Stimulated activated CD4-positive, alpha-beta T cell treated with anti-CD3 and anti-CD28 coated beads, TNF-alpha, amount 100 ng/mL, for 48 hours (primary cell): ENCODE data around the gene UNK.

Source experiments
- DNase-seq, 3 donors: peaks; one replicate each; pipeline ENCODE4 v3.0.0-alpha.2; 2020; ENCODE audit warnings: low read depth in 3 of 3

UNK gene

DNA sequence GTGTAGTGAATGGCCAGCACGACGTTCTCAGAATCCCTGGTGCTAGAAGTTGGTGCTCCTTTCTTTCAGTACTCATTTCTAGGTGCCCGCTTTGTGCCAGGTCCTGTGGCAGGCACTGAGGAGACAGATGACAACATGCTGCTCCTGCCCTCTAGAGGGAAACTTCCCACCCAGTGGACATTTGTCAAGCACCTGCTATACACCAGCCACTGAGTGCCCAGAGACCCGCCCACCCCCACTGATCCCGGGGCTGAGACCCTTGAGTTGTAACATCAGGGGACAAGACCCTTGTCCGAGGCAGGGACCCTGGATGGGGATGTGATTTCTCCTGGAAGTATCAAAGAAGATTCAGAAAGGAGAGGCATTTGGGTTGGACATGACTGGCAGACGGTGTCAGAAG, 34.5 kb downstream of the UNK start:
- no peak for DNase-seq

DNA sequence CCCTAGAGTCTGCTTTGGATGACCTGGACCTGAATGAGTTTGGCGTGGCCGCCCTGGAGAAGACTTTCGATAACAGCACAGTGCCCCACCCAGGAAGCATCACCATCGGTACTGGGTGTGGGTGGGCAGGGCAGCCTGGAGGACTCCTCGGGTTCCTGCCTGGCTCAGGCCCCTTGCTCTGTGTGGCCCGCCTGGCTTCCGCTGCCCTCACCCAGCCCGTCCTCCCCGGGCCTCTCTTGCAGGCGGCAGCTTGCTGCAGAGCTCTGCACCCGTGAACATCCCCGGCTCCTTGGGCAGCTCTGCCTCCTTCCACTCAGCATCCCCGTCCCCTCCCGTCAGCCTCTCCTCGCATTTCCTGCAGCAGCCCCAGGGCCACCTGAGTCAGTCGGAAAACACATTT, 35.1 kb downstream of the UNK start:
- DNase-seq = no peak

DNA sequence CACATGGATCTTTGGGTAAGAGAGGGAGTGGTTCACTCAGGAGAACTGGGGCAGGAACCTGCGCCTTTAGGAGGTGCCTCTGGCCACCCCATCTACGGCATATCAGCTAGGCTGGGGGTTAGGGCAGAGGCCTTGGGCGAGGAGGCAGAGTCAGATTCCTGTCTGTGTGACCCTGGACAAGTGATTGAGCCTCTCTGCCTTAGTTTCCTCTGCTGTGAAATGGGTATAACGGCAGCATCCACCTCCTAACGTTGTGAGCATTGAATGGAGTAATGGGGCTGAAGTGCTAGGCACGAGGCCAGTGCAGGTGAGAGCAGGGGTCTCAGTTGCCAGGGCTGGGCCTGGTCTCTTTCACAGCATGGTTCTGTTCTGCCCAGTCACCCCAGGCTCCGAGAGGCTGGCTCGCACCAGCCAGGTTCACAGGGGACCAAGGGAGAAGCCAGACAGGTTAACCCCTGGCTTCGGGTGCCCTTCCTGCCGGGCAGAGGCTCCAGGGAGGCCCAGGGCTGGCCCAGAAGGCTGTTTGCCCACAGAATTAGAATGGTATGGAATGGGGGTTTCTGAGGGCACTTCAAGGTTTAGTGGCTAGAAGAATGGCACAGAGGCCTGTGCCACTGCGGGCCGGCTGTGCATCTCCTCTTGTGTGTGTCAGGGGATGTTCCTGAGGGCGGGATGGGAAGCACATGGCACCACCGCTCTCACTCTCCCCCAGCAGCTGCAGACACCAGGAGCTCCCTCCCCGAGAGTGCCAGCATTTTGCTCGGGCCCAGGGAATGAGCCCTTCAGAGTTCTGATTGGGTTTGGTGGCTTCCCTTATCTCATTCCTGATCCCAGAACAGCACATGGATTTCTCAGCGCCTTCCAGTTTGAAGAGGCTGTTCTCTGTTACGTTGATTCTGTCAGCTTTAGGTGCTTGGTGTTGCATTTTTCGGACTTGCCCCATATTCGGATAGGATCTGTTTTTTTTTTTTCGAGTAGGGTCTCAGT, 35.8 kb downstream of the UNK start:
- DNase-seq = no peak

DNA sequence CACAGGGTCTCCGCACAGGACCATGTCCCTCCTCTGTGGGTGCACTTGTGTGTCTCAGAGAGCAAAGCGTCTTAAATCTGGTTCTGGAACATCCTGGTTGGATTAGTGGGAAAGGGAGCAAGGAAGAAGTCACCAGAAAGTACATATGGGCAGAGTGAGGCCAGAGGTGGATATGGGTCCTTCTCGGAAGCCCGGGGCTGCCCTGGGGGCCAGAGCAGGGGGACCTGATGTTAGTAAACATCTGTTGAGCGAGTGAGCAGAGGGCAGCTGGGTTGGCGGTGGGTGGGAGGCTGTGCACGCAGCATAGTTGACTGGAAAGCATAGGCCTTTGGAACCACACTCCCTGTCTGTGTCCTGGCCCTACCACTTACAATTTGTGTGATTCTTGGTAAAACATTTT, 36.9 kb downstream of the UNK start:
- DNase-seq = no peak

DNA sequence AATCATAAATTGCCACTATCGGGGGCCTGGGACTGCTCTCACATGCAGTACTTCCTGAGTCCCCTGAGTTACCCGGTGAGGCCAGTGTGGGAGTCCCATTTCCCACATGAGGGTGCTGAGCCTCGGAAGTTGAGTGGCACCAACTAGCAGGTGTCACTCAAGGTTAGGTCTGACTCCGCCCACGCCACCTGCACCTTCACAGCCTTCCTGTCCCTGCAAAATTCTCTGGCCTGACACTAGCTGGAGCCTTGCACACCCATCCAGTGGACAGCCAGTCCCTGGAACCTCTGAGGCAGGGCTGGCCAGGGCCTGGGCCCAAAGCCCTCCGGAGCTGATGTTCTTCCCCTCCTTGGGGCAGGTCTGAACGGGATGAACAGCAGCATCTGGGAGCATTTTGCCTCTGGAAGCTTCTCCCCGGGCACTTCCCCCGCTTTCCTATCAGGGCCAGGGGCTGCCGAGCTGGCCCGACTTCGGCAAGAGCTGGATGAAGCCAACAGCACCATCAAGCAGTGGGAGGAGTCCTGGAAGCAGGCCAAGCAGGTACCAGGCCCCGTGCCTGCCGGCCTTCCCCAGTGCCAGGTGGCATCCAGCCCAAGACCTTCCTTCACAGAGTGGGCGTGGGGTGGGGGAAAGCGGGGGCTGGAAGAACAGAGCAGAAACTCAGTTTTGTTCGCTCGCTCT, 37.7 kb downstream of the UNK start:
- DNase-seq = no peak

DNA sequence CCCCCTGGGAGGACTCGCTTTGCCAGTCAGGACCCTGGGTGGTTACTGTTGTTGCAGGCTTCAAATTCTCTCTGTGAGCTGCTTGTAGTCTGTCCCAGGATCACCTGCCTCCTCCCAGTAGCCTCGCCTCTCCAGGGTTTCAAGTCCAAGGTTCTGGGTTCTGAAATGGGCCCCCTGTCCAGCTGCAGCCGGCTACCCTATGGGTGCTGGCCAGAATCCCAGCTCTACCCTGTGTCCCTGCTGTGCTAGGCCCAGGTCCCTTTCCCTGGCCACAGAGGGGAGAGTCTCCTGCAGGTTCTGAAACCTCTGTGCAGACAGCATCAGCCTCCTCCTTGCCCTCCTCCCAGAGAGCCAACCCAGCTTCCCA, 38.2 kb downstream of the UNK start:
- no peak for DNase-seq

DNA sequence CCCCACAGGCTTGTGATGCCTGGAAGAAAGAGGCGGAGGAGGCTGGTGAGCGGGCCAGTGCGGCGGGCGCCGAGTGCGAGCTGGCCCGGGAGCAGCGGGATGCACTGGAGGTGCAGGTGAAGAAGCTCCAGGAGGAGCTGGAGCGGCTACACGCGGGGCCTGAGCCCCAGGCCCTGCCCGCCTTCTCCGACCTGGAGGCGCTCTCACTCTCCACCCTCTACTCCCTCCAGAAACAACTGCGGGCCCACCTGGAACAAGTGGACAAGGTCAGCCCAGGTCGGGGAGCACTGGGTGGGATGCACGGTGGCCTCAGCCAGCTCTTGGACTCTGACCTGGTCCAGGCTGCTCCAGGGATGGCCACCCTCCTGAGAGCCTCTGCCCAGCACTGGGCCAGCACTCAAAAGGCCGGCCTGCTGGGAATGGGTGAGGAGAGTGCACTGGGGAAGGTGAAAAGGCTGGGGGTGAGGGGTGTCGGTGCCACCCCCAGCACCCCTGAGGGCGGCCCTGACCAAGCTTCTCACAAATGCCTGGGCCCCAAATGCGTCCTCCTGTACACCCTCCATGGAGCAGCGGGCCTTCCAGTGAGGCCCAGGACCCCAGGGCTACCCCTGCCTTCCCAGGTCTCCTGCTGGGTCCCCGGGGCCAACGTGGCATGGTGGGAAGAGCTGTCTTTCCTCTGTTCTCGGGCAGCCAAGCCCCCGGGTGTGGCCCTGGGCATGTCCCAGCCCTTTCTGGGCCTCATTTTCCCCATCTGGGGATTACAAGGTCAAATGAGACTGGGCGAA, 38.8 kb downstream of the UNK start:
- DNase-seq = no peak

DNA sequence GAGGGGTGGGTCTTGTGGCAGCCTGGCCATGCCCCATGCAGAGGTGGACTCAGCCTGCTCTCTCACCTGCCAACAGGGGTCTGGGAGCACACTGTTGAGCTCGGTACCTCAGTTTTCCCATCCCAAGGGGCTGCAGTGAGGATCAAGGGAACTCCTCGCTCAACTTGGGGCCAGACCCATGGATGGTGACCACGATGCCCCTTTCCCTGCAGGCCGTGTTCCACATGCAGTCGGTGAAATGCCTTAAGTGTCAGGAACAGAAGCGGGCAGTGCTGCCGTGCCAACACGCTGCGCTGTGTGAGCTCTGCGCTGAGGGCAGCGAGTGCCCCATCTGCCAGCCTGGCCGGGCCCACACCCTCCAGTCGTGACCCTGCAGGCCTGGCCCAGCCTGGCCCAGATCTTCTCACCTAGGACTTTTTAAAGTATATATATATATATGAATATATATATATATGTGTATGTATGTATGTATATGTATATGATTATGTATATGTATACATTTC, 39.5 kb downstream of the UNK start:
- DNase-seq = no peak

DNA sequence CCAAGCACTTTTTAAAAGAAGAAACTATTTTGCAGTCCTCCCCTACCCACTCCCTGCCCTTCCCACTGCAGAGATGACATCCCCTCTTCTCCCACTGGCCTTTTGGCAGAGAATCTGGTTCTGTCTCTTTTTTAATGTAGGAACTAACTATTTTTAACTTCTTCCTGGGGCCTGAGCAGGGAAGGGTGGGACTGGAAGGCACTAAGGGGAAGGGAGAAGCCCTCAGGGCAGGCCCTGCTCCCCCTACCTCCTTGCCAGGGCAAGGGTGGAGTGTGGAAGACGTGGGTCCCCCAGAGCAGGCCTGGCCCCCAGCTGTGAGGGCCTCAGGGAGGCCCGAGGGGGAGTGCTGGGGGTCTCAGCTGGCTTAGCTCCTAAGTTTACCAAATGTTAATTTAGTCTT, 40.1 kb downstream of the UNK start:
- DNase-seq = no peak

DNA sequence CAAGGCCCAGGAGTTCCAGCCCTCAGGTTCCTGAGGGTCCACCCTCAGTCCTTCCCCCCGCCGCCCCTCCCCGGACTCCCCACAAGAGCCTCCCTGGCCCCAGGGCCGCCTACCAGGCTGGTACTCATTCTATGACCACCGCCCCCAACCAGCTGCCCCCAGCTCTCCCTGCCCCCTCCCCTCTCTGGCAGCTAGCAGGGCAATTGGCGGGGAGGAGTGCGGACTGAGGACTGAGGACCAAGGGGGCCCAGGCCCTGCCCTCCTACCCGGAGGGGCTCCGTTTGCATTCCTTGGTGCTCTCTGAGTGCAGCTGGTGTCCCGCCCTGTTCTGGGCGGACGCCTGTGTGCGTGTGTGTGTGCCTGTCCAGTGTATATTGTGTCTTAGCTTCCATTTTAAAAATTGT, 40.5 kb downstream of the UNK start:
- no peak for DNase-seq

DNA sequence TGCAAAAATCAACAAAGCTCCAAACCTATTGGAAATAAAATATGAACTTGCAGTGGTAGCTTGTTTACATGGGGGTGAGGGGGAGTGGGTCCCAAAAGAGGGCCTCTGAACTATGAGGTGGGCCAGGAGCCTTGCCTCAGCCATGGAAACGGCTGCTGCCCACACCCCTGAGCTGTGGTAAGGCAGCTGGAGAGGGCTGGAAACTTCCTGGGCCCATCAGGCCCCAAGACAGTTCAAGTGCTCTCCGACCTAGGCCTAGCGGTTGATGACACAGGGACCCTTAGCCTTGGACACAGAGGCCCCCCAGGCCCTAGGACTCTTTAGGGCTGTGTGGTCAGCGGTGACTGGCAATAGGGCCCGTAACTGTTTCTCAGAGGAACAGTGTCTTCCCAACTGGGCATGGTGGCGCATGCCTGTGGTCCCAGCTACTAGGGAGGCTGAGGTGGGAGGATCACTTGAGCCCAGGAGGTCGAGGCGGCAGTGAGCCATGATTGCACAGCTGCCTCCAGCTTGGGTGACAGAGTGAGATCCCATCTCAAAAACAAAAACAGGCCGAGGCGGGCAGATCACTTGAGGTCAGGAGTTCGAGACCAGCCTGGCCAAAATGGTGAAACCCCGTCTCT, 41.3 kb downstream of the UNK start:
- no peak for DNase-seq

DNA sequence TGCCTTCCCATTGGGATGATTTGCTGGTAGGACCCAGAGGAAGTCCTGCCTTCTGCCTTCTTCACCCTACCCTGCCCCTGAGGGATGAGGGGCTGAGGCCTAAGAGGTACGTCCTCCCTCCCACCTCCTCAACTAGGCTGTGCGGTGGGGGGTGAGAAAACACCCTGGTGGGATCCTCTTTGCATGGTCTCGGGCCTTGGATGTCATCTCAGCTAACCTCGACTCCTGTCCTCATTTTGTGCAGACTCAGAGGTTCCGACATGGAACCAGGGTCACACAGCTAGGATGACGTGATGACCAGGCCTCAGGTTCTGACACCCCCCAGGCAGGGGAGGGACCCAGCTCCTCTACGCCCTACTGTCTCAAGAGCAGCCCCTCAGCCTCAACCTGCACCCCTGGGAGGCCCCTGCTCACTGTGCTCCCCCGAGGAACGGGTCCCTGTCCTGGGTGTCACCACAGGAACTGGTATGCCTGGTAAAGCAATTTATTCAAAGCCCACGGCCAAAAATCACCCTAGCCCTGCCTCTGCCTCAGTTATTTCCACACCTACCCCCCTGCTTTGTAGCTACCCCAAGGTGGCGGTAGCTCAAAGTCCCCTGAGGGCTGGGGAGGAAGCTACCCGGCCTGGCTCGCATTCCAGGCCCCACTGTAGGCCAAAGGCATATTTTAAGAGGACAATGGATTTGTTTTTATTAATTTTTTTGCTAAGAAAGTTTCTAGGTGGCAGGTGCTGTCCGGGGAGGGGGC, 42.1 kb downstream of the UNK start:
- DNase-seq = no peak

DNA sequence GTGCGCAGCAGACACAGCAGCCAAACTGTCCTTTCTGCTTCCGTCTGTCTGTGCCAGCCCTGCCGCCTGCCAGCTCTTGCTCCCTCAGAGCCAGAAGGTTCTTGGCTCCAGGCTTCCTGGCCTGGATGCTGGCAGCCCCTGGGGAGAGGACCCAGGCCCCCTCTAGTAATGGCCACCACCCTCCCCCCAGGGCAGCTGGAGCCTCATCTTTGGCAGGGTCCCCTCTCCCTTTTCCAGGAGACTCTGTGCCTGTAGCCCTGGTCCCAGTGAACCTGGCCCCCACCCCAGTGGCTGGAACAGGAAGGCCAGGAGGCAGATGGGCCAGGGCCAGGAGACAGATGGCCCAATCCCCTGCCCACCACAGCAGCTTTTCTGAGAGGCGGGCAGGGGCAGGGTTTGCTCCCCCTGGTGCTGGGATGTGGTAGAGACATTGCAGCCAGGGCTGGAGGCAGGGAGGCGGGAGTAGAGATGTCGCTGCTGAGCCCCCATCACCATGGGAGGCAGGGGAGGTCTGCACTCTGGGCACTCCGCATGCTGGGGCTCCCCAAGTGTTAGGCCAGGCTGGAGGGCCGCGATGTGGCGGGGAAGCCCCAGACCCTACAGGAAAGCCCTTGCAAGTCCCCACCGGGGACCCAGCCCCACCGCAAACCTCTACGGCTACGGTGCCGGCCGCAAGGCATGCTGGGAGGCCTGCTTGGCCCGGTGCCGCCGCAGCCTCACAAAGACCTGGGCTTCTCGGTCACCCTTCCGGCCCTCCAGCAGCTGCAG, 42.9 kb downstream of the UNK start:
- DNase-seq = peak in 2 of 3 donors; percentile 47 to 61

DNA sequence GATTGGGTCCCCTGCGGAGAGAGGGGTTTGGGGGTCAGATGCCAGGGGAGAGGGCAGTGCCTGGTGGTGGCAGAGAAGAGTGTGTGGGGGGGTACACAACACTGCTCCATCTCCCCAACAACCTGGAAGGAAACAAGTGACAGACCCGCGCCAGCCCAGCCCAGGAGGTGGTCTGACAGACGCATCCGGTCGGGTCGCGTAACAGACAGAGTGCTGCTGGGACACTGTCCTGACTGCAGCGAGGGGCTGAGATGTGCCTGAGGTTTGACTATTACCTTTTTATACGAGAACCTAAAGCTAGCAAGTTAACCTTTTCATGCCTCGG, 43.4 kb downstream of the UNK start:
- no peak for DNase-seq

DNA sequence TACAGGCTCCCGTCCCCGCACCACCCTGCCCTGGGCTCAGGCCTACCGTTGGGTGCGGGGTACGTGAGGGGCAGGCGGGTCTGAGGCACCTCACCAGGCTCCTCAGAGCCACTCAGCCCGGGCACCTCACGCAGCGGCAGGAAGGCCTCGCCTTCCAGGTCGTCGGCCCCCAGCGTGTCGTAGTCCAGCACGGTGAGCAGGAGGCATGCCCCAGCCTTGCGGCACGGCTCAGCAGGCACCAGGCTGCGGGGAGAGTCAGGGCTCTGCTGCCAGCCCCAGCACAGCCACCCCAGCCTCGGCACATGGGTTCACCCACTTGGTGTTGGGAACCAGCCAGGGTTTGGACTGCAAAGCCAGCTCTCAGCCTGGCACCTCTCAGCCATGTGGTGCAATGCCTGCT, 44.1 kb downstream of the UNK start:
- DNase-seq = no peak

DNA sequence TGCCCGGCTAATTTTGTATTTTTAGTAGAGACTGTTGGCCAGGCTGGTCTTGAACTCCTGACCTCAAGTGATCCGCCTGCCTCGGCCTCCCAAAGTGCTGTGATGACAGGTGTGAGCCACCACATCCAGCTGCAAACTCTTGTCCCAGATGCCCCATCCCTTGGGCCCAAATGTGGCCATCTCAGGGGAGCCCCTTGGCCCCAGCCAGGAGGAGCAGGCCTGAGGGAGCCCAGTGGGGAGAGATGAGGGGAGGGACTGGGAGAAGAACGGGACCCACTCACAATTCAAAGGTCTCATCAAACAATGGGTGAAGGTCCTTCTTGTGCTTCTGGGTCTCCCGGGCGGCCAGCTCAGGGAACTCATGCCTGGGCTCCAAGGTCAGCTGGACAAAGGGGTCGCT, 45.1 kb downstream of the UNK start:
- no peak for DNase-seq

DNA sequence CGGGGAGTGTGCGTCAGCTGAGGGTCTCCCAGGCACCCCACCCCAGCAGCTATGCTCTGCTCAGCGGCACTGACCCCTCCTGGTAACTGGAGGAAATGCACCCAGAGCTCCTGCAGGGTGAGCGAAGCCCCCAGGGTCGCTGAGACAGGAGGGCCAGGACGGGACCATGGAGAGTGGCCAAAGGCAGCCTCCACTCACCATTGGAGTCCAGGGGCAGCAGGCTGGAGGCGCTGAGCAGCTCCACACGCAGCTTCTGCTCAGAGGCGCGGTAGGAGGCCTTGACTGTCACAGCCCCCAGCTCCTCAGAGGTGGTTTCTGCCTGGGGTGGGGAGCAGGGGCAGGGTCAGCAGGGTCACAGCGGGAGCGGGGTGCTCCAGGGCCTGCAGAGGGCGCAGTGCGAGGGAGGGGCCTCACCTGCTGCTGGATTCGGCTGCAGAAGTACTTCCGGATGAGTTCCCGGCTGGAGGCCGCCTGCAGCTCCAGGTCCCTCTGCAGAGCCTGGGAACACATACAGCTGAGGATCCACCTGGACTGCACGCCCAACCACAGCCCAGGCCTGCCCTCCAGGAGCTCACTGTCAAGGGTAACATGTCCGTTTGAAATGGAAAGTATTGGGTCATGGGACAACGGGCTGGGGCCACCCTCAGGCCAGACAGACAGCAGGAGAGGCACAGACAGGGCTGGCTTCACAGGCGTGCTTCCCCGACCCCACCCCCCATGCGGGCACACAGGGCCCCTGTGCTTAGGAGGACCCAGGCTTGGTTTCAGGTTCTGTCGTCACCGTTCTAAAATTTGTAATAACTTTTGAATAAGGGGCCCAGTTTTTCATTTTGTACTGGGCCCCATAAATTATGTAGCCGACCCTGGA, 45.8 kb downstream of the UNK start:
- DNase-seq = no peak

DNA sequence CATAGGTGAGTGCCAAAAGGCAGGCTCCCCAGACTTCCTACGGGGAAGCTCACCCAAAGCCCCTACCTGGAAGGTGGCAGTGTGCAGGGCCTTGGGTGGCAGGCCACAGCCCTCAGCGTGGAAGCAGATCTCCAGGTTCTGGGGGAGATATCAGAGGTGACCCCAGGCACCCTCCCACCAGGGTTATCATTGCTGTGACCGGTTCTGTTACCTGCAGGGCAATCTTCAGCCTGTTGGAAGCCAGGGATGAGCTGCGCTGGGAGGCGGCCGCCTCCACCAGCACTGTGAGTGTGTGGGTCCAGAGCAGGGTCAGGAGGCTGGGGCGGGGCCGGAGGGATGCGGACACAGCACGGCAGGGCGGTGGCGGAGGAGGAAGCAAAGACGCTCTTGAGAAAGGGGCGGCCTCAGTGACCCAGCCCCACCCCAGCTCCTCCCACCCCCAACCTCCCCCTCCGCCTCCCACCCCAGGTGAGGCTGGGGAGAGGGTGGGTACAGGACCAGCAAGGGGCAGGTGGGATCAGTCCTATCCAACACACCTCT, 46.5 kb downstream of the UNK start:
- DNase-seq = no peak

DNA sequence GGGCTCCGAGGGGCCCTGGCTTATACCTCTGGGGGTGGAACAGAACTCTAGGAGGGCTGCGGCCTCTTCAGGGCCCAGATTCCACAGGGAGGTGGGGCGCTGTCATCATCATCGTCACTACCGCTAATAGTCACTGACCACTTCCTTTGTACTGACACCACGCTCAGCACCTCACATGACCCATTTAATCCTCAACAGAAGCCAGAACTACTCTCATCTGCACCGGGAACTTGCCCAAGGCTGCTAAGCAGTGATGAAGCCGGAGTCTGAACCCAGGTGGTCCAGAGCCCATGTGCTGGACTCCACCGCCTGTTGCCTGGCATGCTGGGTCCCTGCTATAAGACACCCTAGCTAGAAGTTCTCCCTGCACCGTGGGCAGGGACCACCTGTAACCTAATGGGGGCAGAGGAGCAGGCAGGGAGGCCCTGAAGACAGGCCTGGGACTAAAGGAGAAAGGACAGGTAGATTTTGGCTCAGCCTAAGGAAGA, 47.6 kb downstream of the UNK start:
- no peak for DNase-seq
